Measurements from ENCODE around the gene MPIG6B. TPM values are rescaled to one million over a fixed set of nuclear protein-coding genes. Genes with fewer than 3 reads are reported as not detected.

The MPIG6B gene
- total RNA-seq, 1 donor from 2014 or later, result not detected

- Mint-ChIP-seq H3K4me1 (peaks cover 16% of the 10 kb centered on the region), H3K9me3 (no peaks in the 10 kb centered on the region), H3K36me3 (ENCODE audit: low read depth) (no peaks in the 10 kb centered on the region), H3K27ac (no peak overlapping the region), H3K4me3 (no peak overlapping the region), H3K27me3 (no peaks in the 10 kb centered on the region)
- DNase-seq, result peak; percentile 76
- ATAC-seq (ENCODE audit: low read depth), result peak; percentile 98
- no peak for TF ChIP-seq CTCF (IDR thresholded peaks at IDR 0.05)
- intact Hi-C loops (cut with micrococcal nuclease), result loop anchor here (1.0 kb wide), 3 partner anchors 41 to 90 kb away; partner anchors contain the start of gene DDAH2
- POLR2A ChIA-PET, result interaction anchor here (0.6 to 2.0 kb wide), 15 partner anchors 18 to 109 kb away, joined by 3 to 20 read pairs (median 5); partner anchors contain the start of genes ABHD16A, CLIC1, DDAH2 and HSPA1A
- CTCF ChIA-PET, result interaction anchor here (0.5 to 2.7 kb wide), 21 partner anchors 8 to 219 kb away, joined by 3 to 49 read pairs (median 4); partner anchors contain the start of genes BAG6, CLIC1, DDAH2 and LY6G5C
Measured at GRCh38 chr6:31769684-31770371, 46.7 kb downstream of the MPIG6B start.

GRCh38 chr6:31770860-31771259, 47.7 kb downstream of the MPIG6B start:
- CTCF ChIA-PET, result interaction anchor here (0.7 to 2.7 kb wide), 5 partner anchors 21 to 90 kb away, joined by 3 to 49 read pairs (median 9); partner anchors contain the start of genes DDAH2, LY6G5C and MSH5
- TF ChIP-seq CTCF (IDR thresholded peaks at IDR 0.05), result no peak
- ATAC-seq (ENCODE audit: low read depth), result no peak
- Mint-ChIP-seq H3K27me3 (no peaks in the 10 kb centered on the region), H3K9me3 (no peaks in the 10 kb centered on the region), H3K4me1 (peaks cover 22% of the 10 kb centered on the region), H3K27ac (no peak overlapping the region), H3K36me3 (ENCODE audit: low read depth) (no peaks in the 10 kb centered on the region), H3K4me3 (no peak overlapping the region)
- POLR2A ChIA-PET, result interaction anchor here (0.6 to 2.0 kb wide), 7 partner anchors 25 to 110 kb away, joined by 3 to 14 read pairs (median 5); partner anchors contain the start of genes MSH5 and VARS1
- DNase-seq, result no peak
- intact Hi-C loops (cut with micrococcal nuclease), result loop anchor here (1.0 kb wide), 2 partner anchors 59 to 91 kb away; no protein-coding TSS in a partner anchor

- Mint-ChIP-seq H3K27me3 (no peaks in the 10 kb centered on the region), H3K9me3 (no peaks in the 10 kb centered on the region), H3K36me3 (ENCODE audit: low read depth) (peaks cover under 1% of the 10 kb centered on the region), H3K4me3 (no peak overlapping the region), H3K27ac (no peak overlapping the region), H3K4me1 (peaks cover 32% of the 10 kb centered on the region)
- no peak for ATAC-seq (ENCODE audit: low read depth)
- ChIA-PET POLR2A (interaction anchor here (0.6 to 0.7 kb wide), 3 partner anchors 12 to 1500 kb away, joined by 4 to 9 read pairs (median 4); partner anchors contain the start of gene RPS18), CTCF (interaction anchor here (1.3 kb wide), 1 partner anchor 43 kb away, joined by 3 read pairs; the partner anchor contains the start of gene DDAH2)
- no peak for DNase-seq
- TF ChIP-seq CTCF (IDR thresholded peaks at IDR 0.05), result no peak
- intact Hi-C loops (cut with micrococcal nuclease), result no loop called here
Measured at GRCh38 chr6:31771992-31772358, 48.8 kb downstream of the MPIG6B start.

- H3K27me3 Mint-ChIP-seq, result no peaks in the 10 kb centered on the region
- H3K36me3 Mint-ChIP-seq (ENCODE audit: low read depth), result peaks cover 20% of the 10 kb centered on the region
- CTCF ChIA-PET, result interaction anchor here (0.7 kb wide), 1 partner anchor 16 kb away, joined by 3 read pairs; no protein-coding TSS in a partner anchor
- no peaks in the 10 kb centered on the region for H3K9me3 Mint-ChIP-seq
- POLR2A ChIA-PET, result interaction anchor here (0.6 to 0.9 kb wide), 3 partner anchors 16 to 72 kb away, joined by 3 read pairs; partner anchors contain the start of genes ABHD16A and LSM2
- TF ChIP-seq CTCF (IDR thresholded peaks at IDR 0.05), result no peak
- peaks cover 34% of the 10 kb centered on the region for H3K4me1 Mint-ChIP-seq
- DNase-seq, result no peak
- intact Hi-C loops (cut with micrococcal nuclease), result no loop called here
- H3K27ac Mint-ChIP-seq, result no peak overlapping the region
- ATAC-seq (ENCODE audit: low read depth), result no peak
- no peak overlapping the region for H3K4me3 Mint-ChIP-seq
Measured at GRCh38 chr6:31775184-31775583, 52.0 kb downstream of the MPIG6B start.

Data from activated B cell treated with CpG ODN at 0.5 μM for 24 hours (primary cell).